A673 (cell line): ENCODE measurements around the gene PRKCA.

Experiments used
- EZH2 ChIP-seq: fragments of 200-600 bp; sonication (generic); IDR thresholded peaks from 2 replicates; pipeline ENCODE4 v1.6.1; 2017; ENCODE audit warnings: borderline replicate concordance, low read depth, mild to moderate bottlenecking, mixed read lengths, antibody characterized with exemption, low read length; ENCODE audit not compliant: poor library complexity, severe bottlenecking
- TF ChIP-seq, protein P1 (sequence below): fragments of 300-800, 200-600 bp; sonication (generic); conservative IDR thresholded peaks from 2 replicates; pipeline ENCODE4 v1.5.1; 2017; ENCODE audit warnings: low read depth, mild to moderate bottlenecking, antibody characterized with exemption, low read length, moderate library complexity, mixed read lengths

DNA sequence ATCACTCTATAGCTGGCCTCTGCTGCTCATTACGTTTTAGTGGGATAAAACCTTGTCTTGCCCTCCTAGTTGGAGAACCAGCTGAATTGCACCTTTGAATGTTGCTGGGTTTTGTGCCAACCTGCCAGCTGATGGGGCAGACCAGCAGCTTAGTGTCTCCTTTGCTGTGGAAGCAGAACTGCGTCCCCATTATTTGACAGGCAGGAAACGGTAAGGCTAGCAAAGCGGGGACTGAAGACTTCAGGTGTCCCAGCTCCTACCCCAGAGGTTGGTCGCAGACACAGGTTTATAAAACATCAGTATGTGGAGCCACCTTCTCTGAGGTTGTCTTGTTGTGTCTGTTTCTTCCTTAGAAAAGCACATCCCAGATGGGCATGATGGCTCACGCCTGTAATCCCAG, 158.1 kb downstream of the PRKCA start:
- TF ChIP-seq, protein P1, sequence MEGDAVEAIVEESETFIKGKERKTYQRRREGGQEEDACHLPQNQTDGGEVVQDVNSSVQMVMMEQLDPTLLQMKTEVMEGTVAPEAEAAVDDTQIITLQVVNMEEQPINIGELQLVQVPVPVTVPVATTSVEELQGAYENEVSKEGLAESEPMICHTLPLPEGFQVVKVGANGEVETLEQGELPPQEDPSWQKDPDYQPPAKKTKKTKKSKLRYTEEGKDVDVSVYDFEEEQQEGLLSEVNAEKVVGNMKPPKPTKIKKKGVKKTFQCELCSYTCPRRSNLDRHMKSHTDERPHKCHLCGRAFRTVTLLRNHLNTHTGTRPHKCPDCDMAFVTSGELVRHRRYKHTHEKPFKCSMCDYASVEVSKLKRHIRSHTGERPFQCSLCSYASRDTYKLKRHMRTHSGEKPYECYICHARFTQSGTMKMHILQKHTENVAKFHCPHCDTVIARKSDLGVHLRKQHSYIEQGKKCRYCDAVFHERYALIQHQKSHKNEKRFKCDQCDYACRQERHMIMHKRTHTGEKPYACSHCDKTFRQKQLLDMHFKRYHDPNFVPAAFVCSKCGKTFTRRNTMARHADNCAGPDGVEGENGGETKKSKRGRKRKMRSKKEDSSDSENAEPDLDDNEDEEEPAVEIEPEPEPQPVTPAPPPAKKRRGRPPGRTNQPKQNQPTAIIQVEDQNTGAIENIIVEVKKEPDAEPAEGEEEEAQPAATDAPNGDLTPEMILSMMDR: no peak
- TF ChIP-seq EZH2: no peak
